NCI-H2081 (cell line): ENCODE data around the gene GOLGA8K.
"Not testable (repeated sequence)": the region's sequence is repeated elsewhere in the genome, so short reads cannot be mapped to it uniquely, and the experiment has no call there.

Experiments
- DNase-seq, 2 experiments: peaks; one replicate each; lab custom pipeline; 2025; lab: John Stamatoyannopoulos, UW

The GOLGA8K gene

GRCh38 chr15:32356909-32357308 is 46.2 kb downstream of the GOLGA8K start:
- DNase-seq: not testable (repeated sequence)

DNA sequence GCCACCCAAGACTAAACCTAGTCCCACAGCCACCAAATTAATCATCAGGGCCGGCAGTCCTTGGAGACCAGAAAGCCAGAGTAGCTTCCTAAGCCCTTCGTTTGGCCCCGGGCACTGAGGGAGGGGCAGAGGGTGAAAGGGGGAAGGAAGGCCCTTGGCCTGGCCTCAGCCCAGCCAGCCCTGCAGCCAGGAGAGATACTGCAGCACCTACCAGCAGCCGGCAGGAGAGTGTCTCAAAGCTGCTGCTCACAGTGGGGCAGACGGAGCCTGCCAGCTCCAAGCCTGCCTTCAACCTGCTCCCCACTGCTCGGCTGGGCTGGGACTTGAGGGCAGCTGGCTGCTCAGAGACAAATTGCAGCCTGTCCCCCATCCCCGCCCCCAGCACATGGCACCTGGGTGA is 50.3 kb downstream of the GOLGA8K start:
- DNase-seq: not testable (repeated sequence)

- DNase-seq: not testable (repeated sequence)
Observed at GRCh38 chr15:32350563-32351220, 52.4 kb downstream of the GOLGA8K start.

DNA sequence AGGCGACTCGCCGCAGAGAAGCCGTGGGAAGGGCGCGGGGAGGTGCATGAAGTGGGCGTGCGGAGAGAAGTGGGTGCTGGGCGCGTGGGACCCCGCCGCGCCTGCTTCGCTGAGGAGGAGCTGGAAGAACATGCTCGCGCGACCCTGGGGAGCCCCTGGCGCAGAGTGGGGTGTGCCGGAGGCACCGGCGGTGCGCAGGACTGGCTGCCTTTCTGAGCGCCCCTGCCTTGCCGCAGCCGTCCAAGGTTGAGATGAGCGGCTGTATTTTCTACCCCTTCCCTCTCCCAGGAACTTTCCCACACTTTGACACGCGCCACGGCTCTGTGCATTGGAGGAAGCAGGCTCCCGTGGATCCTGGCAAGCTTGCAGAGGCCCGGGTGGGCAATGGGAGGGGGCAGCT is 56.1 kb downstream of the GOLGA8K start:
- DNase-seq: not testable (repeated sequence)

- DNase-seq: not testable (repeated sequence)
Observed at GRCh38 chr15:32345978-32346547, 57.0 kb downstream of the GOLGA8K start.

DNA sequence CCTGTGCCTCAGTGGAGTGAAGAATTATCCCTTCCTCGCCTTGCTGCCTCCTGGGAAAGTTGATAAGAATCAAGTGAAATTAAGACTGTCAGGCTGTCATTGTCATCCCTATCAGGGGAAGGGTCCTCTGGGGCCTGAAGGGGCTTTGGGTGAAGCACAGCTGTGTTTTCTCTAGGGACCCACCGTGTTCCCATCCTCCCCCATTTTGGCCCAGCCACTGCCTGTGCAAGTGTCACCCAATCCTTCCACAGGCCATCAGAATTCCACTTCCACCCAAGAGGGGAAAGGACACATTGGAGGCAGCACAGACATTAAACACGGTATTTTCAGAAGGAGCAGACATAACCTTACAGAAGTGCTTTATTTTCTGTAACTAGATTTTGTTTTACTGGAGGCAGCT is 59.2 kb downstream of the GOLGA8K start:
- DNase-seq: not testable (repeated sequence)
